Renal cortical epithelial cell (primary cell): ENCODE results near the gene TMEM53. TPM values are rescaled to one million over a fixed set of nuclear protein-coding genes. Genes with fewer than 3 reads are reported as not detected.
"Not testable (repeated sequence)": the region's sequence is repeated elsewhere in the genome, so short reads cannot be mapped to it uniquely, and the experiment has no call there.

Experiments used
- DNase-seq: peaks from one replicate; pipeline ENCODE4 v3.0.0-alpha.2; 2011; ENCODE audit warnings: low read depth
- total RNA-seq: library from RNA; depleted of rRNA; stranded (reverse); fragments of >200 nt; gene quantifications from 2 replicates; pipeline ENCODE4 v1.2.3, GENCODE V29; 2014

The TMEM53 gene
- 8.4 and 8.9 TPM in 2 replicates for total RNA-seq

DNA sequence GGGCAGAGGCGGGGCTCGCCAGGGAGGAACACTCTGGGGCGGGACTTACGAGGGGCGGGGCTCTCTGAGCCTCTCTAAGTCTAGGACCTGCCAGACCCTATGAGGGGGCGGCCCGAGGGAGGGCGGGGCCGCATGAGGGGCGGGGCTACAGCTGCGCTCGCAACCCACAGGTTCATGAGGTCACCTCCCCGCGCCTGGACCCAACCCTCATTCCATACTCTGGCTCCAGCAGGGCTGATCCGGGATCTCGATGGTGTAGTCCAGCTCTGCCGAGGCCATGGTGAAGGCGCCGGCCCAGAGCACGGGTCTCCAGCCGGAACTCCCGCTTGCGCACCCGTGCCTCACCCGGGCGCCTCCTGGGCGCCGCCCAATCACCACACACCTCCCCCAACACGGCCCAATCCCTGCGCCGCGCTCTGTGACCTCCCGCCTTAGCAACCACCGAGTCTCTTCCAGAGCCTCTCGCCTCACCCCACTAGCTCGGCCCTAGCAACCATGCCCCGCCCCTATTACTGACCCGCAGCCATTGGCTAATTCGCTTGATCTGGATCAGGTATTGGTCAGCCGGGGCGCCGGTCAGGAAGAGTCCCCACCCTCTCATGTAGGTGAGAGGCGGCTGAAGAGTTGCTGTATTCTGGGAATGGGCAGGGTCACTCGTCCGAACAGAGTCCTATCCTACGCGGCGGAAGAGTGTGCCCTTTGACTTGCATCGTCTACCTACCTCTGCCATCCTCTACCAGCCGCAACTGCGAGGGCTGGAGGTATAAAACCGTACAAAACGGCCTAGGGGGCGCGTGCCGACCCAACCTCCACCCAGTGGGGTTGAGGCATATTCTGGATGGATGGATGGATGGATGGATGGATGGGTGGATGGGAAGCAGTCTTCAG, at the start of gene TMEM53, which contains the start of gene ARMH1:
TMEM53 (minus strand) TSS at position 369 of the 888 bp plus-strand sequence; CDS start at position 279, 90 bp downstream.
ARMH1 (plus strand) TSS at position 602 of the 888 bp plus-strand sequence. CDS start 14,984 bp downstream, outside the sequence.
- DNase-seq = peak; percentile 96

DNA sequence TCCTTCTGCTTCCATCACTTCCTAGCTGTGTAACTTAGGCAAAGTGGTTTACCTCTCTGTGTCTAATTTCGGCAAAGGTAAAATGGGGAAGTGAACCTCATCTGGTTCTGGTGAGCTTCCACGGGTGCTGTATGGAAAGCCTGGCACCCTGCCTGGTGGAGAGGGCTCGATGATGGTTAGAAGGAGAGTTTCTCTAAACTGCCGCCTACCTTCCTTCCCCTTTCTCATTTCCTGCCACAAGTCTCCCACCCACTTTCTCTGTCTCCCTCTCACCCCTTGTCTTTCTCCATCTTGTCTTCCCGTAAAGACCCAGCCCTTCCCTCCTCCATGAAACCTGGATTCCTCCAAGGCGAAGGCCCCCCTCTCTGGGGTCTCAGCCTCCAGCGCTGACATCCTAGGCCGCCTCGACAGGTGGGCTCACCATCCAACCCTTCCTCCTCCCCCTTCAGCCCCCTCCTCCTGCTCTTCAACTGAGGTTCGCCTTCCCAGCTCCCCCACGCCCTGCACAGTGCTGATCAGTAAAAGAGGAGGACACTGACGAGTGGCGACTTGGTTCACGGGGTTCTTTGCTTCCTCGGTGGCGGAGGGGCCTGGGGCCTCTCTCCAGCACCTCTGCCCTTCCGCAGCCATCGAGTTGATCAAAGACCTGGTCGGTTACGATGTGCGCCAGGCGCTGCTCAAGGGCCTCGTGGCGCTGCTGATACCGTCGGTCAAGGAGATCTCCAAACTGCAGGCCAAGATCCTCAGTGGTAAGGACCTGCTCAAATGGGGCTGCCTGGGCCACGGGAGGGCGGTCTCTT, 49.4 kb upstream of the TMEM53 start:
- DNase-seq = no peak

DNA sequence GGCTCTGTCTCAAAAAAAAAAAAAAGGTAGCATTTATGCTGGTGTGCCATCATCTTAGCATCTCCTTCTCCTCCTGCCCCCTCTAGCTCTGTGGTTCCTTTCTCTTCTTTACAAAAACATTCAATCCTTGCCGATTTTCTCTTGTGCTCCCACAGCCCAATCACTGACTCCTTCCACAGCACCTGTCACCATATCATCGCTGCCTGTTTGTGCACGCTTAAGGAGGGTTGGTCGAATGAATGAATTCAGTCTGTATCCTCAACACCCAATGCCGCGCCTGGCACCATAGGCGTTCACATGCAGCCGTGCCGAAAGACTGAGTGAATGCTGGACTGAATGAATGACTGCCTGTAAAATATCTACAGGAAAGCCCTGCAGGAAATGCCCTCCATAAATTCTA, 48.8 kb upstream of the TMEM53 start:
- no peak for DNase-seq

DNA sequence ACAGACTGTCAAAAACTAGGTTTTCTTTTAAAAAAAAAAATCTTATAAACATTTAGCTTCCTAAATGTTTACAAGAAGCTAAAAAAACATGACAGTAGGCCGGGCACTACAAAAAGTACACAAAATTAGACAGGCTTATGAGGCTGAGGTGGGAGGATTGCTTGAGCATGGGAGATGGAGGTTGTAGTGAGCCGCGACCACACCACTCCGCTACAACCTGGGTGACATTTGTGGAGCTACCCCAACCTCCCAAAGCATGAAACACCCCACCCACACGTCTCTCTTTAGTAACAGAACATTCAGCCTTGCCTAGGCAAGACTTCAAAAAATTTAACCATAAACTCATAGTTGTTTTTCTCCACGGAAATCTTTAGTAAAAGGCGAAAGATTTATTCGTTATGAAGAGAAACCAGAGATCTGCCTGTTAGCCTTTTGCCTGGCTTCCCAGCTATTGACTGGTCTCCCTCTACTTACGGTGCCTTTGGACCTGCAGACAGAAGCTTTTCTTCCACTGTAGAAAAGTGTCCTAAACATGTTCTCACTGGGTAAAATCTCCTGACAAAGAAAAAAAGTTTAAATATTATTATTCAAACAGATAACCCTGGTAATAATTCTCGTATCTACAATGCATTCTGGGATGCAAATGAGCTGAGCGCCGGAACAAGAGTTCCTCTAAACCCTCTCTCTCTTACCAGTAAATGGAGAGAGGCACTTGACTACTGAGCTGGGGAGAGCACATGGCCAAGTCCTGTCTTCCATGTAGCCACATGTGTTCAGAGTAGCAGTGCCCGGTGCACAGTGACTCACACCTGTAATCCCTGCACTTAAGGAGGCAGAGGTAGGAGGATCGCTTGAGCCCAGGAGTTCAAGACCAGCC, 47.4 kb upstream of the TMEM53 start:
- DNase-seq = peak; percentile 76

DNA sequence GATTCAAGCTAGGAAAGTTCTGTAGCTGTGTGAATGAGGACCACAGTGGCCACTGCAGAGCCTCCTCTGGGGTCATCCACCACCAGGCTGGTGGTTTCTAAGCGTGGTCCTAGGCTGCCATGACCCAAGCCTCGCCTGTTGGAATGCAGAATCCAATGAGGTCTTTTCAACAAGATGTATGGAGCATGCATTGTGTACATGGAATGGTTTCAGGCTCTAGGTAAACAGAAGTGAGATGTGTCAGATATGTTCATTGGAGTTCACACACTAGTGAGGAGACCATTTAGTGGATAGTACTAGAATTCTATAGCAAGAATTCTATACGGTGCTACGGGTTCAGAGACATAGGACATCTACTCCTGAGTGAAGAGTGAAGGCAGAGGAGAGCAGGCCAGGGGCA, 46.0 kb upstream of the TMEM53 start:
- DNase-seq = no peak

DNA sequence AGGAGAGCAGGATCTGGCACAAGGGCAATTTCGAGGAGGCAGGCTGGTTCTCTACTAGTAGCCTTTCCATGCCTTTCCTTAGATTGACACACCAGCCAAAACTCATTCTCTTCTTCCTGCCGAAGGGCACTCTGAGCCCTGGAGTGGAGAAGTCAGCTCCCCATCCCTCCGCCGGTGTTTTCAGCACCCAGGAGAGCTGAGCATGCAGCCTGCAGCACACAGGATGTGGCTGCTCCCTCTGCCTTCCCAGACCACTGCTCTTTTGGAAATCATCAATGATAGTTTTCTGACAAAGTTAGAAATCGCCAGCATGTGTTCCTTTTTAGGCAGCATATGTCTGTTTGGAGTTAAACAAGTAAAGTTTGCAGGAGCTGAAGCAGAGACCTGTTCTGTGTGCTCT, 45.0 kb upstream of the TMEM53 start:
- no peak for DNase-seq

DNA sequence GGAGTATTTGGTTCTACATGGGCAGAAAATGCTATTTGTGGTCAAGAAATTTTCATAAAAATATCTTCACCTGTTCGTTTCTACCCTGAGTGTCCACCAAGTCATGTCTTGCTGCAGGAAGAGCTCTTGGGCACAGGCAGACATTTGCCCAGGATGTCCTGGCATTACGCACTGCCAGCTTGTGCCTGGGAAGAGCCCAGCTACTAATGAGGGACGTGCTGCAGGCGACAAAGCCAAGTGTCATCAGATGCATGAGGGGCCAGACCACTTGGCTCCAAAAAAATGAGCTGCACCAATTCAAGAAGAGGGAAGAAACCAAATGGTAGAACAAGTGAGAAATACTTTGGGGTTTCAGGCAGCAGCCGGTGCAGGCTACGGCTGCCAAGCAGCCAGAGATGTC, 43.8 kb upstream of the TMEM53 start:
- DNase-seq = no peak

DNA sequence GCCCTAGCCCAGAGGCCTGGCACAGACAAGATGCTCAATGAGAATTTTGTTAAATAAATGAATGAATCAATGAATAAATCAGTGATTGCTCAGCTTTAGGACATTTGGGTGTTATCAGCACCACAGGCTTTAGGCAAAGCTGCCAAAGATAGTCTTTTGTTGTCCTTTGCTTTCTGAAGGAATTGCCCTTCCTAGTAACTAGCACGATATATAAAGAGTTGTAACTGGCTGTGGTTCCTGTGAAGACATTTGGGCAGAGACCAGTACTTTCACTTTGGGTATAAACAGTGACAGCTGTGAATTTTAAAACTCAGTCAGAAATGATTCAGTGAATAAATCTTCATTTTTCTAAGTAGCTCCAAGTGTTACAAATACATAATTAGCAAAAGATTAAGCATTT, 43.4 kb upstream of the TMEM53 start:
- no peak for DNase-seq

DNA sequence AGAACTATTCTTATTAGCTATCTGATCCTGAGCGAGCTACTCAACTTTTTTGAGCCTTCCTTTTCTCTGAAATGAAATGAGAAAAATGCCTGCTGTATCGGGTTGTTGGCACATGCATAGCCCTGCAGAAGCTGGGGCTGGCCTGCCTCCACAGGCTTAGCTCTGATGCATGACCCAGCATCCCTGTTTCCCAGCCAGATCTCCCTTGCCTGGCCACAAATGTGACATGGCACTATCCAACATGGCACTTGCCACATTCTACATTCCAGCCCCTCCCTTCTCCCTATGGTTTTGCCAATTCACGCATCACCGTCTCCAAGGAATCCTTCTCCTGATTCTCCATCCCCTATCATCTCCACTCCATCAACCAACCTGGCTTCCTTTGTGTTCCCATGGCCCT, 42.9 kb upstream of the TMEM53 start:
- no peak for DNase-seq

DNA sequence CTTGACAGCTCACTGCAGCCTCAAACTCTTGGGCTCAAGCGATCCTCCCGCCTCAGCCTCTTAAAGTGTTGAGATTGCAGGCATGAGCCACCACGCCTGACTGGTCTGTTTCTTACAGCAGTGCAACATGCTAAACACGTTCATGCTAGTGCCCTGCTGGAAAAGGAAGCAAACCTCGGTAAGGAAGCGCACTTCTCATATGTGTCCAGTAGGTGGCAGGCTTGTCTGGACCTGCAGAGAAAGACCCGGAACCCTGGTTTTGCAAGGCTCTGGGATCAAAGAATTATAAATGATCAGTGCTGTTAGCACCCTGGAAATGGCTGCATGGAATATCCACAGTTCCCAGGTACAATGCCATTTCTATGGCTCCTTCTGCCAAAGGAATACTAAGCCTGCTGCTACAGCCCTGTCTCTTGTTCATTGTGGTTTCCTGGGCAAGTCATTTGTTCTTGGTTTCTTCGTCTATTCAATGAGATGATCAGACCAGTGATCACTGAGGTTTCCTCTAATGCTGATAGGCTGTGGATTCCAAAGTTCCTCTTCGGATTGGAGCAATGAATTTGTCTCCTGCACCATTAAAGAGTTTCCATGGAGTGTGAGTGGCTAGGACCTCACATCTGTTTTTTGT, 40.8 kb upstream of the TMEM53 start:
- DNase-seq = peak; percentile 64

DNA sequence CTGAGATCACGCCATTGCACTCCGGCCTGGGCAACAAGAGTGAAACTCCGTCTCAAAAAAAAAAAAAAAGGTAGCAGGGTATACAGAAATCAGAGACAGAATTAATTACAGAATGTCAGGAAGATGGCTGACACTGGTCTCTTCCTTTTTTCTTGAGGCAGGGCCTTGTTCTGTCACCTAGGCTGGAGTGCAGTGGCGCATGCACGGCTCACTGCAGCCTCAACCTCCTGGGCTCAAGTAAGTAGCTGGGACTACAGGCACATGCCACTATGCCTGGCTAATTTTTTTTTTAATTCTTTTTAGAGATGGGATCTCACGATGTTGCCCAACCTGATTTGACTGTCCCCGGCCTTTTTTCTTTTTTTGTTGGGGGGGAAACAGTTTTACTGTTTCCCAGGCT, 40.3 kb upstream of the TMEM53 start:
- DNase-seq = no peak

DNA sequence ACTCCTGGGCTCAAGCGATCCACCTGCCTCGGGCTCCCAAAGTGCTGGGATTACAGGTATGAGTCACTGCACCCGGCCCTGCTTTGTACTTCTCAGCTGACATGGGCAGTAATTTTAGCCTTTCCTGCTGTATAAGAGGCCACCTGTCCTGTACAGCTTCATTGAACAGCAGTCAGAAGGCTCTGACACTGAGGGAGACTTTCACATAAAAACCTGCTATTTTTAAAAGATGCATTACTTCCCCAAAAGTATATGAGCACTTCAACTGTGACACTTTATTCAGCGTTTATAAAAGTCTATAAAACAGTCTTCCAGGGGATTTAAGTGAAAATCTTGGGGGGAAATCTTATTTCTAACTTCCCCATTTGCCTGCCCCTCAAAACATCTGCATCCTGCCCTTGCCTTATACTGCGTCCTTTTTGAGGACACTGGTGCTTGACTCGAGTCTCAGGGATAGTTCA, 39.1 kb upstream of the TMEM53 start:
- DNase-seq = peak; percentile 66

DNA sequence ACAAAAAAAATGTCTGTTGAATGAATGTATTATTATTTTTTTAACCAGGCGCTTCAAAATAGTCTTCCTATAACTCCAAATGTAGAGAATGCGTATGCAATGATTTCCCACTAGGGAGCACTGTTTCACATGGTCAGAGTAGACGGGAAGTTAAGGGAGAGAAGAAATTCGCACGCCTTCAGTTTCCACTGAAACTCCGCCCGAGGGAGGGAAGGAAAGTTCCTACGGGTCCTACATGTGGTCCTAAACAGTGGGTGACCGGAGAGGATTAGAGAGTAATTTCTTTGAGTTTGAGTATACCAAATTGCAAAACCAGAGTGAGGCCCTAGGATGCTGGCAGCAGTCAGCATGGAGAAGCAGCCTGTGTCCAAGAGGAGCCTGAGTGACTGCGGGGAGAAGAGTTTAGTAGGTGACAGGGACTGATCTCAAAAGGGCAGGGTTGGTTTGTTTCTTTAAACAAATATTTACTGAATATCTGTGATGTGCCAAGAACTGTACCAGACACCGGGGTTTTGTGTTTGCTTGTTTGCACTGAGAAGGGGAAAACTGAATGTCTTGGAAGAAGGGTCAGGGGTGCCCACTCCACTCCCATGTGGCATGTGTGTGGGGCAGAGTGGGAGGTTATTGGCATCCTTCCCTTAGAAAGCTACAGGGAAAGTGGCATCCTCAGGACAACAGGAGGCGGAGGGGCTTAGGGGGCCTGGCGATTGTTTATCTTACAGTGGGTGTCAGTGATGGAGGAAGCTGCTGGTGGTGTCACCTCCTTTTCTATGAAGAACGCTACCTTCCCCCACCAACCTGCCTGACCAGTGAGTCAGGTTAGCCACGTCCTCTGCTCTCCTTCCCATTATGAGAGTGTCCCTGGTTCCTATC, 33.9 kb upstream of the TMEM53 start:
- peak; percentile 54 for DNase-seq

DNA sequence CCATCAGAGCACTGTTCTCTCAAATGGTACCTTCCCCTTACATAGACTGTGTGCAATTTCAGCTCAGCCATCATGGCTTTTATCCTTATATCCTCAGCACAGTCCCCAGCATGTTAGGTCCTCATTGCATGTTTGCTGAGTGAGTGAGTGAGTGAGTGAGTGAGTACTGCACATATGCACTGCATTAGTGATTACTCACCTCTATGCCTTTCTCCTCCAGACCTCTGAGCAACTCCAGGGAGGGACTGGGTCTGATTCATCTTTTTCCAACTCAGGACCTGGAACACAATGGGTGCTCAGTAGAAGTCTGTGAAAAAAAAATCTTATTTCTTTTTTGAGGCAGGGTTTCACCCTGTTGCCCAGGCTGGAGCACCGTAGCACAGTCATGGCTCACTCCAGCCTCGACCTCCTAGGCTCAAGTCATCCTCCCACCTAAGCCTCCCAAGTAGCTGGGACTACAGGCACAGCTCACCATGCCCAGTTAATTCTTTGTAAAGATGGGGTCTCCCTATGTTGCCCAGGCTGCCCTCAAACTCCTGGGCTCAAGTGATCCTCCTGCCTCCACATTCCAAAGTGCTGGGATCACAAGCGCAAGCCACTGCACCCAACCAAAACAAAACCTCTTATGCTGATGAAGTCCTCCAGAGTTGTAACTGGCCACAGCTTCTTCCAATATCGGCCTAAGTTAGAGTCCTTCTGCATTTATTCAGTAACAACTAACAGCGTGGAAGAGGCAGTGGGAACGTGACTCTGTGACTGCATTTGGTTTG, 33.0 kb upstream of the TMEM53 start:
- DNase-seq = peak; percentile 96

DNA sequence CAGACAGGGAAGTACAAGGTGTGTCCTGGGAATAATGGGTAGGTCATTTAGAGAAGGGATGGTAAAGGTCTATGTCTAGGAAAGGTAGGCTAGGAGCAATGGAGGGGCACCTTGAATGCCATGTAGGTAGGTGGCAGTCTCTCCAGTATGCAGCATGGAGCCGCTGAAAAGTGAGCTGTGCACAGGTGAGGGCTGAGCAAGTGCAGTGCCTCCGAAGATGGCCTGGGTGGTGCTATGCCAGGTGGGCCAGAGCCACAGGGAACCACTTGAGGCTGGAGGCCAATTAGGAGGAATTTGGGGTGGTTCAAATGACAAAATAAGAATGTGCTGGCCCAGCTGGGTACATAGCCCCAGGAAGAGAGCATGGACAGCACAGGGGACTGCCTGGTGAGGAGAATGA, 31.7 kb upstream of the TMEM53 start:
- no peak for DNase-seq

DNA sequence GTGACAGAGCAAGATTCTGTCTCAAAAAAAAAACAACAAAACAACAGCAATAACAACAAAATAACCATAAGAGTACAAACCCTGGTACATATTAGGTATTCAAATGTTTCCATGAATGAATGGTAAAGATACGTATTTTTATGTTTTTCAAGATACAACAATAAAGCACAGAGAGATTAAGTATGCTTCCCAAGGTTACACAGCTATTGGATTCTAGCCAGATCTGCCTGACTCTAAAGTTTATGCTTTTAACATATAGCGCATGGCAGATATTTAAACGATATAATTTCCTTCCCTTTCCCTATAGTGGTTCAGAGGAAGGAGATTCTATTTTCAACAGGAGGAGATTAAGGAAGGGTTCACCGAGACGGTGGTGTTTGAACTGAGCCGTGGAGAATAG, 31.2 kb upstream of the TMEM53 start:
- no peak for DNase-seq

DNA sequence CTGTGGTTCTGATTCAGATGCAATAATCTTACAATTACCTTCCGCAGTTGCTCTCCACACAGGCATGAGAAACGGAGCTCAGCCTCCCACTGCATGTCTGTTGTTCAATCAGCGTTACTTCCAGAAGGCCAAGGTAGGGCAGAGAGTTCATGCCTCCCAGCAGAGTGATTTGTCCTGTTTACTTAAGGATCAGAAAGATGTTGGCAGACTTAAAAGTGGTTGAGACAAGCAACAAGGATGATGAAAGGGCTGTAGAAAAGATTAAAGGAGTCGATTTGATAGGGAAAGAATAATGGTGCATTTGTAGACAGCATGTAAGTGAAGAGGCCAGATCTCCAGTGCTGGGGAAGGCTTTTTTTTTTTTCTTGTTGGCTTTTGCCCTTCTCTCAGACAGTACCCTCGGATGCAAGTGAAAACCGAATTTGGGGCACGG, 26.9 kb upstream of the TMEM53 start:
- peak; percentile 41 for DNase-seq

DNA sequence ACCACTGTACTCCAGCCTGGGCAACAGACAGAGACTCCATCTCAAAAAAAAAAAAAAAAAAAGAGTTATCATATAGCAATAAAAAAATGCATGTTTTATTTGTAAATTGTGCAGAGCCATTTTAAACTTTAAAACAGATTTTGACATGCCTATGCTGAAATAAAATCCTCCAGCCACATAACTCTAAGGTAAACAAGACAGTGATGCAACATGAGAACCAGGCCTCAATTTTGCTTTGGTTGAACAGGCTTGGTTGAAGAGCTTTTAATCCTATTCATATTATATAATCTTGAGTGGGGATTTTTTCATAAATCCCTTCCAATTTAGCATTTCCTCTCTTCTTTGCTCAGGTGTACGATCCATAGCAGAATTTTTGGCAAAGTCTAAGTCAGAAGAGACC, 26.3 kb upstream of the TMEM53 start:
- no peak for DNase-seq

DNA sequence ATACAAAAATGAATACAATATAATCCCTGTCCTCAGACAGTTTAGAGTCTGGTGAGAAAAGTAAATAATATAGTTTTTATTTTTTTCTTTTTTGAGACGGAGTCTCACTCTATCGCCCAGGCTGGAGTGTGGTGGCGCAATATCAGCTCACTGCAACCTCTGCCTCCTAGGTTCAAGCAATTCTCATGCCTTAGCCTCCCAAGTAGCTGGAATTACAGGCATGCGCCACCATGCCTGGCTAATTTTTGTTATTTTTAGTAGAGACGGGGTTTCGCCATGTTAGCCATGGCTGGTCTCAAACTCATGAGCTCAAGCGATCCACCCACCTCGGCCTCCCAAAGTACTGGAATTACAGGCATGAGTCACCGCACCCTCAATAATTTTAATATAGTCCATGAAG, 25.1 kb upstream of the TMEM53 start:
- DNase-seq = not testable (repeated sequence)
